Measurements from ENCODE around the gene NAALADL2. TPM values are rescaled to one million over a fixed set of nuclear protein-coding genes. Genes with fewer than 3 reads are reported as not detected.
A peak's percentile ranks its signal among the peaks of the same experiment; 100 is the strongest.

NAALADL2 gene
- total and polyA plus RNA-seq, 9 of the 15 experiments (the other 6 are each of a cell fraction or from before 2014, with no cell fraction given) = 0.29 to 1.1 (median 0.79) TPM; not detected in 1

- TF ChIP-seq CEBPB (tag; IDR thresholded peaks at IDR 0.05) (peak; percentile 90), HCFC1 (IDR thresholded peaks at IDR 0.05; ENCODE audit: low read depth, low read length) (no peak), HMG20B (CRISPR knock-in tag; IDR thresholded peaks at IDR 0.05) (no peak)
Measured at GRCh38 chr3:175144368-175144767, 285.2 kb downstream of the NAALADL2 start (continued).

DNA sequence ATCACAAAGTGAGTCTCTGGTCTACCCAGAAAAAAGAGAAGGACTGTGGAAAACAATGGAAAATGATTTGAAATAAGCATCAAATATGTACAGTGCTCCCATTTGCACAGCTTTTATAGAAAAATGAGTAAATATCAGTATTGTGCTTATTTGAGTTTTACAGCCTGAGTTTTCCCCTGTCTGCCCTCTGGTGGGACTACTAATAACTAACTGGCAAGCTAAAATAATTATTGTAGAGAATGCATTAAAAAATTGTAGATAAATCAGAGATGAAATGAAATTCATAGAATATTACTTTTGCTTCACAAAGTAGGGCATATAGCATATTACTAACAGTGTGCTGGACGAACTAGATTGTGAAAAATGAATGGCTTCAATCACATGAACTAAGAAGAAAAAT, 287.1 kb downstream of the NAALADL2 start:
- ChIA-PET CTCF (ENCODE audit: low intra/inter-chr PET ratio) (no interaction called here), POLR2A (no interaction called here)
- no peak overlapping the region for H3K27ac ChIP-seq (ENCODE audit: extremely low read depth, low read depth, low read length)
- H3K27me3 ChIP-seq (ENCODE audit: control insufficient read depth in 2 of 2, insufficient read depth in 2 of 2, low read length in 2 of 2) = no peaks in the 10 kb centered on the region
- DNase-seq (ENCODE audit: extremely low read depth in 1 of 4, low spot score in 3 of 4) (no peak), ATAC-seq (no peak), FAIRE-seq (no peak)
- TF ChIP-seq, protein P1, sequence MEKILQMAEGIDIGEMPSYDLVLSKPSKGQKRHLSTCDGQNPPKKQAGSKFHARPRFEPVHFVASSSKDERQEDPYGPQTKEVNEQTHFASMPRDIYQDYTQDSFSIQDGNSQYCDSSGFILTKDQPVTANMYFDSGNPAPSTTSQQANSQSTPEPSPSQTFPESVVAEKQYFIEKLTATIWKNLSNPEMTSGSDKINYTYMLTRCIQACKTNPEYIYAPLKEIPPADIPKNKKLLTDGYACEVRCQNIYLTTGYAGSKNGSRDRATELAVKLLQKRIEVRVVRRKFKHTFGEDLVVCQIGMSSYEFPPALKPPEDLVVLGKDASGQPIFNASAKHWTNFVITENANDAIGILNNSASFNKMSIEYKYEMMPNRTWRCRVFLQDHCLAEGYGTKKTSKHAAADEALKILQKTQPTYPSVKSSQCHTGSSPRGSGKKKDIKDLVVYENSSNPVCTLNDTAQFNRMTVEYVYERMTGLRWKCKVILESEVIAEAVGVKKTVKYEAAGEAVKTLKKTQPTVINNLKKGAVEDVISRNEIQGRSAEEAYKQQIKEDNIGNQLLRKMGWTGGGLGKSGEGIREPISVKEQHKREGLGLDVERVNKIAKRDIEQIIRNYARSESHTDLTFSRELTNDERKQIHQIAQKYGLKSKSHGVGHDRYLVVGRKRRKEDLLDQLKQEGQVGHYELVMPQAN (IDR thresholded peaks at IDR 0.05; ENCODE audit: borderline replicate concordance) = no peak
- TF ChIP-seq RBM22 (IDR thresholded peaks at IDR 0.05; ENCODE audit: low read depth, low read length, poor library complexity, severe bottlenecking) (no peak), ZZZ3 (IDR thresholded peaks at IDR 0.05) (no peak), RNF219 (CRISPR knock-in tag; IDR thresholded peaks at IDR 0.05) (no peak), ATF2 (CRISPR knock-in tag; IDR thresholded peaks at IDR 0.05) (no peak), NRF1 (conservative IDR thresholded peaks at IDR 0.05 in 1 of 2, IDR thresholded peaks at IDR 0.05 in 1 of 2) (no peak), E2F5 (CRISPR knock-in tag; IDR thresholded peaks at IDR 0.05) (no peak)
- TF ChIP-seq, protein P2, sequence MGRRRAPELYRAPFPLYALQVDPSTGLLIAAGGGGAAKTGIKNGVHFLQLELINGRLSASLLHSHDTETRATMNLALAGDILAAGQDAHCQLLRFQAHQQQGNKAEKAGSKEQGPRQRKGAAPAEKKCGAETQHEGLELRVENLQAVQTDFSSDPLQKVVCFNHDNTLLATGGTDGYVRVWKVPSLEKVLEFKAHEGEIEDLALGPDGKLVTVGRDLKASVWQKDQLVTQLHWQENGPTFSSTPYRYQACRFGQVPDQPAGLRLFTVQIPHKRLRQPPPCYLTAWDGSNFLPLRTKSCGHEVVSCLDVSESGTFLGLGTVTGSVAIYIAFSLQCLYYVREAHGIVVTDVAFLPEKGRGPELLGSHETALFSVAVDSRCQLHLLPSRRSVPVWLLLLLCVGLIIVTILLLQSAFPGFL (CRISPR knock-in tag; IDR thresholded peaks at IDR 0.05) = no peak
- H3K4me1 ChIP-seq (replicated peaks in 1 of 2; ENCODE audit: control insufficient read depth in 2 of 2, insufficient read depth in 2 of 2, low read length in 2 of 2) = no peaks in the 10 kb centered on the region
- H3K36me3 ChIP-seq (ENCODE audit: control insufficient read depth, insufficient read depth, low read length) = no peaks in the 10 kb centered on the region
- no peak overlapping the region for H3K9ac ChIP-seq (ENCODE audit: insufficient read depth in 1 of 2, low read depth in 2 of 2, low read length in 2 of 2)
- H3K4me3 ChIP-seq = no peak overlapping the region
- in situ Hi-C loops (cut with MboI) = no loop called here
- H3K9me3 ChIP-seq (replicated peaks; ENCODE audit: control insufficient read depth, insufficient read depth, low read depth, low read length) = no peaks in the 10 kb centered on the region
- WGBS (ENCODE audit: insufficient coverage, low coverage, missing lambda C conversion rate) = 0% methylated on average over 1 of the region's 1 CpG
- BruUV-seq (replicated peaks) = no TSS peak
- no peaks in the 10 kb centered on the region for H3K79me2 ChIP-seq (ENCODE audit: control insufficient read depth, insufficient read depth, low read length)
- H2AFZ ChIP-seq (ENCODE audit: low read depth, low read length) = no peak overlapping the region
- H3K9me1 ChIP-seq (ENCODE audit: control insufficient read depth, insufficient read depth, low read length) = no peaks in the 10 kb centered on the region
- intact Hi-C loops (cut with micrococcal nuclease) = no loop called here
- no peaks in the 10 kb centered on the region for H4K20me1 ChIP-seq (replicated peaks; ENCODE audit: control insufficient read depth, insufficient read depth, low read length)
- H3K4me2 ChIP-seq (ENCODE audit: insufficient read depth, low read length) = no peak overlapping the region
